Neutrophil (primary cell): Measurements from ENCODE around the gene STPG4.

Experiments
- H3K27ac ChIP-seq: fragments of 200-600 bp; sonication (generic); 2 replicates; pipeline ENCODE4 v1.5.1; 2016; ENCODE audit warnings: mild to moderate bottlenecking, moderate library complexity
- H3K27me3 ChIP-seq: fragments of 200-600 bp; sonication (generic); 2 replicates; pipeline ENCODE4 v1.6.0; 2016; ENCODE audit warnings: mild to moderate bottlenecking
- H3K36me3 ChIP-seq: fragments of 200-600 bp; sonication (generic); 2 replicates; pipeline ENCODE4 v1.5.1; 2017
- H3K4me1 ChIP-seq, 2 experiments: fragments of 200-600 bp in 1 of 2; sonication (generic) in 1 of 2; 1 replicate in 1 of 2; 2 replicates in 1 of 2; pipeline versions ENCODE4 v1.5.1 to v1.6.1; 2013 to 2016; ENCODE audit warnings: low read depth in 1 of 2, low read length in 1 of 2, mild to moderate bottlenecking in 1 of 2, moderate library complexity in 1 of 2; ENCODE audit not compliant: control insufficient read depth in 1 of 2, insufficient read depth in 1 of 2
- H3K4me3 ChIP-seq, 2 experiments: fragments of 200-600 bp in 1 of 2; sonication (generic) in 1 of 2; 1 replicate in 1 of 2; 2 replicates in 1 of 2; pipeline ENCODE4 v1.5.1; 2013 to 2016; ENCODE audit warnings: low read depth in 1 of 2, low read length in 1 of 2, mild to moderate bottlenecking in 1 of 2, moderate library complexity in 1 of 2
- H3K9me3 ChIP-seq: fragments of 200-600 bp; sonication (generic); 2 replicates; pipeline ENCODE4 v1.5.1; 2016
- CTCF ChIP-seq: fragments of 200-600 bp; sonication (generic); IDR thresholded peaks from 2 replicates; pipeline ENCODE4 v1.5.1; 2016; ENCODE audit warnings: antibody characterized with exemption

Gene STPG4

GRCh38 chr2:47041891-47042684, 113.0 kb downstream of the STPG4 start:
- H3K27ac ChIP-seq, result no peak overlapping the region
- no peaks in the 10 kb centered on the region for H3K27me3 ChIP-seq
- no peaks in the 10 kb centered on the region for H3K4me1 ChIP-seq
- TF ChIP-seq CTCF, result no peak
- H3K36me3 ChIP-seq, result peaks cover 26% of the 10 kb centered on the region
- H3K9me3 ChIP-seq, result no peaks in the 10 kb centered on the region
- no peak overlapping the region for H3K4me3 ChIP-seq

GRCh38 chr2:47041063-47041462, 114.0 kb downstream of the STPG4 start:
- H3K36me3 ChIP-seq, result peaks cover 19% of the 10 kb centered on the region
- H3K4me3 ChIP-seq, result no peak overlapping the region
- peaks cover 2 to 3% of the 10 kb centered on the region in 2 experiments for H3K4me1 ChIP-seq
- no peaks in the 10 kb centered on the region for H3K9me3 ChIP-seq
- no peaks in the 10 kb centered on the region for H3K27me3 ChIP-seq
- no peak for TF ChIP-seq CTCF
- no peak overlapping the region for H3K27ac ChIP-seq

- no peak for TF ChIP-seq CTCF
- Histone ChIP-seq H3K27ac (no peak overlapping the region), H3K27me3 (no peaks in the 10 kb centered on the region), H3K36me3 (peaks cover 15% of the 10 kb centered on the region), H3K4me3 (no peak overlapping the region), H3K9me3 (no peaks in the 10 kb centered on the region), H3K4me1 (peaks cover 6 to 7% of the 10 kb centered on the region in 2 experiments)
These were observed 114.5 kb downstream of the STPG4 start for GRCh38 chr2:47040651-47041050.

GRCh38 chr2:47039913-47040562, 115.1 kb downstream of the STPG4 start:
- Histone ChIP-seq H3K4me1 (peaks cover 13% of the 10 kb centered on the region in 2 experiments), H3K27me3 (no peaks in the 10 kb centered on the region), H3K9me3 (no peaks in the 10 kb centered on the region), H3K4me3 (no peak overlapping the region), H3K36me3 (peaks cover 11% of the 10 kb centered on the region), H3K27ac (no peak overlapping the region)
- no peak for TF ChIP-seq CTCF

- Histone ChIP-seq H3K36me3 (peaks cover 7% of the 10 kb centered on the region), H3K27ac (peak overlapping the region; percentile 16), H3K4me3 (no peak overlapping the region), H3K27me3 (no peaks in the 10 kb centered on the region), H3K4me1 (peaks cover 18% of the 10 kb centered on the region in 2 experiments), H3K9me3 (no peaks in the 10 kb centered on the region)
- TF ChIP-seq CTCF, result no peak
These were observed 115.6 kb downstream of the STPG4 start for GRCh38 chr2:47039489-47039870.
